Measurements from ENCODE around the gene PUS1. TPM values are rescaled to one million over a fixed set of nuclear protein-coding genes. Genes with fewer than 3 reads are reported as not detected.
A peak's percentile ranks its signal among the peaks of the same experiment; 100 is the strongest.

Gene PUS1
- polyA plus RNA-seq, 1 donor from 2014 or later = 14.3 TPM

DNA sequence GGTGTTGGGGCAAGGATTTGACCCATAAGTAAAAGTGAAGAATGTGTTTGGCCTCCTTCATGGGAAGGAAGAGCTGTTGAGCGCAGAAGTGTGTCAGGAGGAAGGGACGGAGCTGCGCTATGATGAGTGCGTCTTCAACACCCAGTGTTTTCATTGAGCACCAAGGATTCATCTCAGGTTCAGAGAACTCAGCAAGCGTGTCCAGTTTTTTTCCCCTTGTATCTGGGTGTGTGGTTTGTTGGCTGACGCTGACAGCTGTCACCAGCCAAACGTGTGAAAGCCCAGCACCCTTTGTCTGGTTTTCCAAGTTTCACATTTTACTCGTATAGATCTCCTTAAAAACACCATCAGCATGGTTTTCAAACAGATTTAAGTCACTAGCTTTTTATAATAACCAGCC lies 33.0 kb downstream of the PUS1 start:
- no peaks in the 10 kb centered on the region for H3K9me3 ChIP-seq (ENCODE audit: low read length)
- no peak overlapping the region for H3K9ac ChIP-seq (ENCODE audit: low read length)
- no peaks in the 10 kb centered on the region for H3K27me3 ChIP-seq (ENCODE audit: insufficient read depth, low read depth, low read length)
- no peaks in the 10 kb centered on the region for H4K20me1 ChIP-seq (ENCODE audit: insufficient read depth)
- no peaks in the 10 kb centered on the region for H3K36me3 ChIP-seq (ENCODE audit: insufficient read depth, low read length)
- no peak overlapping the region for H3K4me2 ChIP-seq (ENCODE audit: low read length)
- peaks cover 3% of the 10 kb centered on the region for H3F3A ChIP-seq (ENCODE audit: insufficient read depth, low read length, poor library complexity, severe bottlenecking)
- no peak for TF ChIP-seq EP300 (conservative IDR thresholded peaks at IDR 0.05; ENCODE audit: poor library complexity, severe bottlenecking)
- TF ChIP-seq TAF1 (IDR thresholded peaks at IDR 0.05; ENCODE audit: low read depth) = no peak
- no peak for TF ChIP-seq MXI1 (conservative IDR thresholded peaks at IDR 0.05; ENCODE audit: poor library complexity, severe bottlenecking)
- no peak for TF ChIP-seq REST (IDR thresholded peaks at IDR 0.05; ENCODE audit: borderline replicate concordance)
- TF ChIP-seq RAD21 (conservative IDR thresholded peaks at IDR 0.05) = no peak
- peak overlapping the region; percentile 5 for H3K4me3 ChIP-seq (ENCODE audit: low read length)
- H3K27ac ChIP-seq (ENCODE audit: low read length) = no peak overlapping the region
- peaks cover 68% of the 10 kb centered on the region for H3K79me2 ChIP-seq (replicated peaks; ENCODE audit: insufficient read depth, low read length)
- H2AFZ ChIP-seq (ENCODE audit: low read depth, low read length) = no peak overlapping the region
- H3K9me2 ChIP-seq (ENCODE audit: insufficient read depth, low read length) = no peaks in the 10 kb centered on the region

DNA sequence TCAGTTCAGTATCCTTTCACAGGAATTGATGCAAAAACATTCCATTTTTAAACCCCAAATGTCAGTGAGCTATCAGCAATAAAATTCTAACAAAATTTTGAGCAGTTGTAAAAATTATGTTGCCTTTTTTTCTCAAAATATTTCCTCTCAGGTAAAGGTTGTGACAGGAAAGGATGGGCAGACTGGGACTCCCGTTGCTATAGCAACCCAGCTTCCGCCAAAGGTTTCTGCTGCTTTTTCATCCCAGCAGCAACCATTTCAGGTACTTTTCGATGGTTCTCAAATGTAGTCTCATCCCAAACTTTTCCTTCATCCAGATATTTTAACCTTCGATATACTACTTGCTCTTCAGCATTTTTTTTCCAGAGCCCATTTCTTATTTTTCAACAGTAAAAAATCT lies 34.3 kb downstream of the PUS1 start:
- H3K27me3 ChIP-seq (ENCODE audit: insufficient read depth, low read depth, low read length) = no peaks in the 10 kb centered on the region
- no peaks in the 10 kb centered on the region for H4K20me1 ChIP-seq (ENCODE audit: insufficient read depth)
- TF ChIP-seq SMC3 (conservative IDR thresholded peaks at IDR 0.05; ENCODE audit: poor library complexity) (no peak), EZH2 (IDR thresholded peaks at IDR 0.05; ENCODE audit: borderline replicate concordance, insufficient read depth, low read length, poor library complexity, severe bottlenecking) (no peak), EP300 (conservative IDR thresholded peaks at IDR 0.05; ENCODE audit: poor library complexity, severe bottlenecking) (no peak), MXI1 (conservative IDR thresholded peaks at IDR 0.05; ENCODE audit: poor library complexity, severe bottlenecking) (no peak), POLR2AphosphoS5 (IDR thresholded peaks at IDR 0.05) (no peak), RAD21 (conservative IDR thresholded peaks at IDR 0.05) (no peak), REST (IDR thresholded peaks at IDR 0.05; ENCODE audit: borderline replicate concordance) (no peak), TAF1 (IDR thresholded peaks at IDR 0.05; ENCODE audit: low read depth) (no peak)
- TF ChIP-seq, protein P1, sequence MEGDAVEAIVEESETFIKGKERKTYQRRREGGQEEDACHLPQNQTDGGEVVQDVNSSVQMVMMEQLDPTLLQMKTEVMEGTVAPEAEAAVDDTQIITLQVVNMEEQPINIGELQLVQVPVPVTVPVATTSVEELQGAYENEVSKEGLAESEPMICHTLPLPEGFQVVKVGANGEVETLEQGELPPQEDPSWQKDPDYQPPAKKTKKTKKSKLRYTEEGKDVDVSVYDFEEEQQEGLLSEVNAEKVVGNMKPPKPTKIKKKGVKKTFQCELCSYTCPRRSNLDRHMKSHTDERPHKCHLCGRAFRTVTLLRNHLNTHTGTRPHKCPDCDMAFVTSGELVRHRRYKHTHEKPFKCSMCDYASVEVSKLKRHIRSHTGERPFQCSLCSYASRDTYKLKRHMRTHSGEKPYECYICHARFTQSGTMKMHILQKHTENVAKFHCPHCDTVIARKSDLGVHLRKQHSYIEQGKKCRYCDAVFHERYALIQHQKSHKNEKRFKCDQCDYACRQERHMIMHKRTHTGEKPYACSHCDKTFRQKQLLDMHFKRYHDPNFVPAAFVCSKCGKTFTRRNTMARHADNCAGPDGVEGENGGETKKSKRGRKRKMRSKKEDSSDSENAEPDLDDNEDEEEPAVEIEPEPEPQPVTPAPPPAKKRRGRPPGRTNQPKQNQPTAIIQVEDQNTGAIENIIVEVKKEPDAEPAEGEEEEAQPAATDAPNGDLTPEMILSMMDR (IDR thresholded peaks at IDR 0.05; ENCODE audit: poor library complexity, severe bottlenecking) = no peak
- no peaks in the 10 kb centered on the region for H3K9me2 ChIP-seq (ENCODE audit: insufficient read depth, low read length)
- H3K27ac ChIP-seq (ENCODE audit: low read length) = no peak overlapping the region
- H3K36me3 ChIP-seq (ENCODE audit: insufficient read depth, low read length) = no peaks in the 10 kb centered on the region
- no peak overlapping the region for H3K4me2 ChIP-seq (ENCODE audit: low read length)
- no peak overlapping the region for H3K9ac ChIP-seq (ENCODE audit: low read length)
- peak overlapping the region; percentile 5 for H3K4me3 ChIP-seq (ENCODE audit: low read length)
- peaks cover 3% of the 10 kb centered on the region for H3F3A ChIP-seq (ENCODE audit: insufficient read depth, low read length, poor library complexity, severe bottlenecking)
- H3K79me2 ChIP-seq (replicated peaks; ENCODE audit: insufficient read depth, low read length) = peaks cover 55% of the 10 kb centered on the region
- H3K9me3 ChIP-seq (ENCODE audit: low read length) = no peaks in the 10 kb centered on the region
- no peak overlapping the region for H2AFZ ChIP-seq (ENCODE audit: low read depth, low read length)
